ENCODE measurements around the gene KHK.
"Not testable (repeated sequence)": the region's sequence is repeated elsewhere in the genome, so short reads cannot be mapped to it uniquely, and the experiment has no call there.

KHK gene

GRCh38 chr2:27060323-27060722 is 26.2 kb upstream of the KHK start:
- FAIRE-seq = no peak

- FAIRE-seq = no peak
Observed at GRCh38 chr2:27065128-27065527, 21.4 kb upstream of the KHK start.

GRCh38 chr2:27067385-27067784 is 19.2 kb upstream of the KHK start:
- no peak for FAIRE-seq

- FAIRE-seq = no peak
Observed at GRCh38 chr2:27069436-27069835, 17.1 kb upstream of the KHK start.

GRCh38 chr2:27069961-27070618 is 16.5 kb upstream of the KHK start:
- no peak for FAIRE-seq

GRCh38 chr2:27070653-27071276 is 15.8 kb upstream of the KHK start:
- FAIRE-seq = no peak

- FAIRE-seq = no peak
Observed at GRCh38 chr2:27071277-27071989, 15.1 kb upstream of the KHK start, which contains the start of gene OST4. OST4 (minus strand) TSS chr2:27071654.

GRCh38 chr2:27071990-27072830 is 14.4 kb upstream of the KHK start:
- no peak for FAIRE-seq

- FAIRE-seq = no peak
Observed at GRCh38 chr2:27072920-27073319, 13.7 kb upstream of the KHK start.

GRCh38 chr2:27073782-27074181 is 12.8 kb upstream of the KHK start:
- FAIRE-seq = no peak

- no peak for FAIRE-seq
Observed at GRCh38 chr2:27074738-27075565, 11.6 kb upstream of the KHK start.

- FAIRE-seq = not testable (repeated sequence)
Observed at GRCh38 chr2:27075566-27075871, 11.1 kb upstream of the KHK start.

GRCh38 chr2:27076323-27076722 is 10.2 kb upstream of the KHK start:
- FAIRE-seq = no peak

- FAIRE-seq = no peak
Observed at GRCh38 chr2:27077231-27077630, 9.3 kb upstream of the KHK start.

- FAIRE-seq = no peak
Observed at GRCh38 chr2:27078267-27079194, 8.0 kb upstream of the KHK start, which contains the start of gene EMILIN1. EMILIN1 (plus strand) TSS chr2:27078615; CDS start chr2:27079066, 451 bp downstream.

GRCh38 chr2:27079233-27080139 is 7.1 kb upstream of the KHK start:
- no peak for FAIRE-seq

- no peak for FAIRE-seq
Observed at GRCh38 chr2:27080140-27080469, 6.5 kb upstream of the KHK start.

- no peak for FAIRE-seq
Observed at GRCh38 chr2:27080603-27080936, 6.0 kb upstream of the KHK start.

GRCh38 chr2:27081984-27082772 is 4.4 kb upstream of the KHK start:
- no peak for FAIRE-seq
